Body of pancreas (tissue), 4 donors: ENCODE data around the gene DUOX2. TPM values are rescaled to one million over a fixed set of nuclear protein-coding genes. Genes with fewer than 3 reads are reported as not detected.
"Not testable (repeated sequence)": the region's sequence is repeated elsewhere in the genome, so short reads cannot be mapped to it uniquely, and the experiment has no call there.

ENCODE experiments used
- ATAC-seq: fragments of 150-250 bp; one replicate; pipeline ENCODE4 v1.9.1; 2016
- DNase-seq, 4 donors: peaks; one replicate each; pipeline ENCODE4 v3.0.0-alpha.2; 2019
- H3K27ac ChIP-seq, 4 donors: fragments of 200-600 bp; sonication (generic); 1 replicate in 3 of 4; 2 replicates in 1 of 4; pipeline versions ENCODE4 v1.5.1 to v1.6.1; 2016 to 2019; ENCODE audit warnings: mild to moderate bottlenecking in 1 of 4, mixed read lengths in 1 of 4, moderate library complexity in 1 of 4
- H3K27me3 ChIP-seq, 2 donors: fragments of 200-600 bp; sonication (generic); one replicate each; pipeline ENCODE4 v1.6.0; 2016; ENCODE audit warnings: mild to moderate bottlenecking in 1 of 2
- H3K36me3 ChIP-seq, 2 donors: fragments of 200-600 bp; sonication (generic); replicated peaks in 1 of 2; 2 replicates each; pipeline ENCODE4 v1.5.1; 2016; ENCODE audit warnings: low read depth in 2 of 2; ENCODE audit not compliant: insufficient read depth in 1 of 2
- H3K4me1 ChIP-seq: fragments of 200-600 bp; sonication (generic); one replicate; pipeline ENCODE4 v1.6.0; 2016
- H3K4me3 ChIP-seq, 2 donors: fragments of 200-600 bp; sonication (generic); 1 replicate in 1 of 2; 2 replicates in 1 of 2; pipeline ENCODE4 v1.5.1; 2016 to 2019
- H3K9me3 ChIP-seq, 3 donors: fragments of 200-600 bp; sonication (generic); 1 replicate in 2 of 3; 2 replicates in 1 of 3; pipeline ENCODE4 v1.5.1; 2016
- CTCF ChIP-seq, 7 experiments: fragments of 450-650 bp in 4 of 7; fragments of 200-600 bp in 3 of 7; sonication (generic) in 3 of 7; IDR thresholded peaks; one replicate each; pipeline ENCODE4 v1.5.1; 2016 to 2019; ENCODE audit warnings: antibody characterized with exemption in 7 of 7
- POLR2A ChIP-seq, 3 donors: fragments of 450-650 bp; IDR thresholded peaks; one replicate each; pipeline ENCODE4 v1.6.1; 2016; ENCODE audit warnings: antibody characterized with exemption in 3 of 3, mild to moderate bottlenecking in 2 of 3
- WGBS, 2 donors: methylation state at CpG; one replicate each; pipeline ENCODE4 v1.1.5; 2017; 5-methylcytosine and 5-hydroxymethylcytosine counted together
- intact Hi-C: fragments of 100-400 bp; cut with DNase I; formaldehyde crosslinking; loops from one replicate; pipeline ENCODE4 v1.15.1; 2023
- total RNA-seq, 2 donors: library from RNA; depleted of rRNA; stranded (reverse); fragments of >200 nt; gene quantifications; one replicate each; pipeline ENCODE4 v1.1.0, GENCODE V29; 2016

Gene DUOX2
- total RNA-seq, 2 donors from 2014 or later, result under 0.01 to 0.26 TPM

- no peaks in the 10 kb centered on the region for H3K36me3 ChIP-seq
- no peak overlapping the region for H3K27ac ChIP-seq
- H3K4me3 ChIP-seq, result no peak overlapping the region
- H3K9me3 ChIP-seq, result no peaks in the 10 kb centered on the region
- H3K27me3 ChIP-seq, result no peaks in the 10 kb centered on the region
- no peak for TF ChIP-seq POLR2A (IDR thresholded peaks at IDR 0.05)
- TF ChIP-seq CTCF (IDR thresholded peaks at IDR 0.05), result no peak
- H3K4me1 ChIP-seq, result peaks cover 28% of the 10 kb centered on the region
- intact Hi-C loops, result no loop called here
- ATAC-seq (no peak), DNase-seq (no peak)
These were observed 30.7 kb downstream of the DUOX2 start for GRCh38 chr15:45083223-45083622.

GRCh38 chr15:45082412-45082811, 31.6 kb downstream of the DUOX2 start:
- DNase-seq, H3K36me3 ChIP-seq, intact Hi-C loops, H3K4me3 ChIP-seq, ATAC-seq, H3K27ac ChIP-seq, H3K27me3 ChIP-seq, H3K9me3 ChIP-seq: not testable (repeated sequence)
- 80 to 90% methylated on average over 5 to 6 of the region's 10 CpGs for WGBS, 2 donors
- peaks cover 36% of the 10 kb centered on the region for H3K4me1 ChIP-seq

- 80 to 81% methylated on average over 2 to 3 of the region's 3 CpGs for WGBS, 2 donors
- ATAC-seq, result peak; percentile 39
- H3K36me3 ChIP-seq, H3K9me3 ChIP-seq, H3K27me3 ChIP-seq, intact Hi-C loops, H3K4me3 ChIP-seq, H3K27ac ChIP-seq: not testable (repeated sequence)
- peak; percentile 20 to 37 (median 26) for DNase-seq
- peaks cover 40% of the 10 kb centered on the region for H3K4me1 ChIP-seq
These were observed 33.4 kb downstream of the DUOX2 start for GRCh38 chr15:45080593-45080992.

- H3K4me3 ChIP-seq, H3K27me3 ChIP-seq, ATAC-seq, H3K9me3 ChIP-seq, H3K36me3 ChIP-seq, intact Hi-C loops, DNase-seq, H3K27ac ChIP-seq: not testable (repeated sequence)
- peaks cover 40% of the 10 kb centered on the region for H3K4me1 ChIP-seq
- 86% methylated on average over 5 of the region's 5 CpGs for WGBS, 2 donors
These were observed 34.2 kb downstream of the DUOX2 start for GRCh38 chr15:45079628-45080246.

GRCh38 chr15:45079201-45079600, 34.8 kb downstream of the DUOX2 start:
- H3K27ac ChIP-seq, H3K36me3 ChIP-seq, H3K9me3 ChIP-seq, H3K27me3 ChIP-seq, intact Hi-C loops, DNase-seq, H3K4me3 ChIP-seq, ATAC-seq: not testable (repeated sequence)
- peaks cover 39% of the 10 kb centered on the region for H3K4me1 ChIP-seq
- WGBS, 2 donors, result 74 to 80% methylated on average over 5 of the region's 5 CpGs

GRCh38 chr15:45077391-45077790, 36.6 kb downstream of the DUOX2 start:
- peak; percentile 63 for ATAC-seq
- WGBS, 2 donors, result 21 to 41% methylated on average over 2 of the region's 2 CpGs
- intact Hi-C loops, H3K4me3 ChIP-seq, H3K36me3 ChIP-seq, H3K27me3 ChIP-seq, H3K9me3 ChIP-seq: not testable (repeated sequence)
- H3K27ac ChIP-seq, result peak overlapping the region in 2 of 4 donors; percentile 59 to 60
- peaks cover 27% of the 10 kb centered on the region for H3K4me1 ChIP-seq
- peak; percentile 48 to 76 (median 56) for DNase-seq

- peak; percentile 54 for ATAC-seq
- DNase-seq, H3K4me3 ChIP-seq, H3K36me3 ChIP-seq, H3K27me3 ChIP-seq, H3K9me3 ChIP-seq, intact Hi-C loops, H3K27ac ChIP-seq: not testable (repeated sequence)
- WGBS, 2 donors, result 80% methylated on average over 1 of the region's 9 CpGs
- peaks cover 21% of the 10 kb centered on the region for H3K4me1 ChIP-seq
These were observed 38.3 kb downstream of the DUOX2 start for GRCh38 chr15:45075440-45076320.

- ATAC-seq, result peak; percentile 43
- H3K27me3 ChIP-seq, H3K4me3 ChIP-seq, DNase-seq, H3K9me3 ChIP-seq, intact Hi-C loops, H3K36me3 ChIP-seq: not testable (repeated sequence)
- peaks cover 12% of the 10 kb centered on the region for H3K4me1 ChIP-seq
- peak overlapping the region in 1 of 4 donors; percentile 25 for H3K27ac ChIP-seq
These were observed 40.4 kb downstream of the DUOX2 start for GRCh38 chr15:45073602-45074001.

GRCh38 chr15:45069942-45070360, 44.0 kb downstream of the DUOX2 start:
- peak overlapping the region in 1 of 4 donors; percentile 47 for H3K27ac ChIP-seq
- H3K27me3 ChIP-seq, H3K4me3 ChIP-seq, ATAC-seq, DNase-seq, H3K9me3 ChIP-seq, H3K4me1 ChIP-seq, intact Hi-C loops, H3K36me3 ChIP-seq: not testable (repeated sequence)
- 82 to 86% methylated on average over 3 to 4 of the region's 6 CpGs for WGBS, 2 donors
